GM18508 (cell line): ENCODE results near the gene BANF1.
"Not testable (repeated sequence)": the region's sequence is repeated elsewhere in the genome, so short reads cannot be mapped to it uniquely, and the experiment has no call there.

Source experiments
- ATAC-seq: cut with Tn5 transposase; IDR thresholded peaks from one replicate; pipeline ENCODE4 v1.9.1; 2021; ENCODE audit warnings: moderate number of reproducible peaks; ENCODE audit not compliant: insufficient read depth, unreplicated experiment

The BANF1 gene

GRCh38 chr11:66008468-66009101 is 6.3 kb downstream of the BANF1 start:
- ATAC-seq: no peak

GRCh38 chr11:66010036-66010435 is 7.7 kb downstream of the BANF1 start:
- ATAC-seq: not testable (repeated sequence)

- no peak for ATAC-seq
Observed at GRCh38 chr11:66011239-66011784, 9.0 kb downstream of the BANF1 start.

GRCh38 chr11:66011785-66012303 is 9.5 kb downstream of the BANF1 start, which contains the start of gene CST6:
CST6 (plus strand) TSS chr11:66012008; CDS start chr11:66012045, 37 bp downstream.
- no peak for ATAC-seq

- no peak for ATAC-seq
Observed at GRCh38 chr11:66012371-66012945, 10.2 kb downstream of the BANF1 start.

- no peak for ATAC-seq
Observed at GRCh38 chr11:66012946-66013761, 10.9 kb downstream of the BANF1 start.

GRCh38 chr11:66013762-66014100 is 11.4 kb downstream of the BANF1 start:
- no peak for ATAC-seq

GRCh38 chr11:66014804-66015453 is 12.6 kb downstream of the BANF1 start:
- ATAC-seq: no peak

GRCh38 chr11:66015454-66015881 is 13.2 kb downstream of the BANF1 start:
- no peak for ATAC-seq

GRCh38 chr11:66015936-66016792 is 13.9 kb downstream of the BANF1 start:
- no peak for ATAC-seq

GRCh38 chr11:66016793-66017177 is 14.5 kb downstream of the BANF1 start:
- no peak for ATAC-seq

- no peak for ATAC-seq
Observed at GRCh38 chr11:66017321-66017720, 15.0 kb downstream of the BANF1 start.

GRCh38 chr11:66020212-66020611 is 17.9 kb downstream of the BANF1 start:
- no peak for ATAC-seq

- no peak for ATAC-seq
Observed at GRCh38 chr11:66020618-66021357, 18.5 kb downstream of the BANF1 start.

- no peak for ATAC-seq
Observed at GRCh38 chr11:66022401-66023185, 20.3 kb downstream of the BANF1 start.

- ATAC-seq: not testable (repeated sequence)
Observed at GRCh38 chr11:66023186-66023440, 20.8 kb downstream of the BANF1 start.

GRCh38 chr11:66026017-66026529 is 23.8 kb downstream of the BANF1 start, which contains the start of gene CATSPER1:
CATSPER1 (minus strand) TSS chr11:66026479; CDS start chr11:66026379, 100 bp downstream.
- no peak for ATAC-seq
